GM12892 (cell line): ENCODE data around the gene RBMS3.

Source experiments
- POLR2A ChIP-seq: IDR thresholded peaks from 2 replicates; pipeline ENCODE4 v1.6.1; 2011; ENCODE audit warnings: low read depth, low read length, control low read depth
- POLR2AphosphoS5 ChIP-seq: IDR thresholded peaks from 2 replicates; pipeline ENCODE4 v1.6.1; 2011; ENCODE audit warnings: low read depth, low read length, control low read depth
- TAF1 ChIP-seq: IDR thresholded peaks from 2 replicates; pipeline ENCODE4 v1.6.1; 2011; ENCODE audit warnings: low read depth, mild to moderate bottlenecking, control low read depth, low read length, borderline replicate concordance

- TF ChIP-seq POLR2AphosphoS5: no peak
- TF ChIP-seq POLR2A: no peak
- TF ChIP-seq TAF1: no peak
Measured at GRCh38 chr3:29903600-29903999, 622.7 kb downstream of the RBMS3 start.
